HL-60 (cell line): ENCODE data around the gene DOCK6.

Experiments
- CTCF ChIP-seq: IDR thresholded peaks from one replicate; pipeline ENCODE4 v1.5.1; 2011; ENCODE audit warnings: low read length, control low read depth, inconsistent platforms; ENCODE audit not compliant: insufficient read depth
- GABPA ChIP-seq: IDR thresholded peaks from 2 replicates; pipeline ENCODE4 v1.6.1; 2012; ENCODE audit warnings: low read depth
- POLR2AphosphoS5 ChIP-seq: IDR thresholded peaks from 2 replicates; pipeline ENCODE4 v1.6.1; 2012; ENCODE audit warnings: low read depth
- REST ChIP-seq: IDR thresholded peaks from 2 replicates; pipeline ENCODE4 v1.6.1; 2012; ENCODE audit warnings: low read depth; ENCODE audit not compliant: insufficient replicate concordance
- SPI1 ChIP-seq: IDR thresholded peaks from 2 replicates; pipeline ENCODE4 v1.6.1; 2012; ENCODE audit warnings: low read depth, mild to moderate bottlenecking, borderline replicate concordance

- TF ChIP-seq REST (no peak), CTCF (no peak), GABPA (no peak), POLR2AphosphoS5 (no peak), SPI1 (no peak)
Measured at GRCh38 chr19:11195681-11196080, 66.6 kb downstream of the DOCK6 start.
